GM19238 (cell line): Measurements from ENCODE around the gene PPY.
"Not testable (repeated sequence)": the region's sequence is repeated elsewhere in the genome, so short reads cannot be mapped to it uniquely, and the experiment has no call there.

Source experiments
- DNase-seq: peaks from one replicate; pipeline ENCODE4 v3.0.0; 2011; ENCODE audit warnings: low spot score; ENCODE audit not compliant: insufficient read length

PPY gene

GRCh38 chr17:43966276-43966675, 24.0 kb upstream of the PPY start:
- DNase-seq: no peak

- no peak for DNase-seq
These were observed 20.2 kb upstream of the PPY start for GRCh38 chr17:43962479-43962878.

GRCh38 chr17:43961954-43962353, 19.7 kb upstream of the PPY start:
- DNase-seq: no peak

GRCh38 chr17:43961292-43961691, 19.0 kb upstream of the PPY start:
- not testable (repeated sequence) for DNase-seq

- DNase-seq: no peak
These were observed 16.6 kb upstream of the PPY start for GRCh38 chr17:43958748-43959352.

GRCh38 chr17:43956222-43956621, 13.9 kb upstream of the PPY start:
- DNase-seq: no peak

- no peak for DNase-seq
These were observed 11.5 kb upstream of the PPY start, which contains the start of gene PYY for GRCh38 chr17:43953746-43954145. Gene PYY (minus strand): TSS chr17:43953940. CDS start chr17:43953483, 457 bp downstream.

GRCh38 chr17:43952724-43953666, 10.7 kb upstream of the PPY start:
- DNase-seq: no peak

GRCh38 chr17:43952351-43952723, 10.1 kb upstream of the PPY start:
- no peak for DNase-seq

- DNase-seq: no peak
These were observed 9.5 kb upstream of the PPY start for GRCh38 chr17:43951750-43952149.

- DNase-seq: no peak
These were observed 8.3 kb upstream of the PPY start for GRCh38 chr17:43950554-43950953.

GRCh38 chr17:43949781-43950180, 7.5 kb upstream of the PPY start:
- DNase-seq: no peak

- DNase-seq: no peak
These were observed 4.5 kb upstream of the PPY start for GRCh38 chr17:43946781-43947180.

GRCh38 chr17:43945074-43945829, 3.0 kb upstream of the PPY start:
- DNase-seq: no peak

GRCh38 chr17:43940630-43941029, 1.6 kb downstream of the PPY start:
- no peak for DNase-seq

- DNase-seq: no peak
These were observed 2.4 kb downstream of the PPY start for GRCh38 chr17:43939886-43940285.

GRCh38 chr17:43939452-43939851, 2.8 kb downstream of the PPY start:
- DNase-seq: not testable (repeated sequence)

- DNase-seq: no peak
These were observed 3.5 kb downstream of the PPY start for GRCh38 chr17:43938838-43939182.

GRCh38 chr17:43936434-43936833, 5.8 kb downstream of the PPY start:
- DNase-seq: no peak

- DNase-seq: no peak
These were observed 6.4 kb downstream of the PPY start for GRCh38 chr17:43935926-43936261.

GRCh38 chr17:43935204-43935925, 6.9 kb downstream of the PPY start:
- DNase-seq: no peak

- no peak for DNase-seq
These were observed 9.4 kb downstream of the PPY start for GRCh38 chr17:43932923-43933322.
